Erythroblast (primary cell): Measurements from ENCODE around the gene C1QB.

ENCODE experiments used
- GATA1 ChIP-seq: IDR thresholded peaks from 2 replicates; pipeline ENCODE4 v1.6.1; 2011; ENCODE audit warnings: low read depth, mild to moderate bottlenecking, control low read depth, low read length, moderate library complexity
- POLR2A ChIP-seq: IDR thresholded peaks from 2 replicates; pipeline ENCODE4 v1.6.1; 2011; ENCODE audit warnings: mild to moderate bottlenecking, low read length

DNA sequence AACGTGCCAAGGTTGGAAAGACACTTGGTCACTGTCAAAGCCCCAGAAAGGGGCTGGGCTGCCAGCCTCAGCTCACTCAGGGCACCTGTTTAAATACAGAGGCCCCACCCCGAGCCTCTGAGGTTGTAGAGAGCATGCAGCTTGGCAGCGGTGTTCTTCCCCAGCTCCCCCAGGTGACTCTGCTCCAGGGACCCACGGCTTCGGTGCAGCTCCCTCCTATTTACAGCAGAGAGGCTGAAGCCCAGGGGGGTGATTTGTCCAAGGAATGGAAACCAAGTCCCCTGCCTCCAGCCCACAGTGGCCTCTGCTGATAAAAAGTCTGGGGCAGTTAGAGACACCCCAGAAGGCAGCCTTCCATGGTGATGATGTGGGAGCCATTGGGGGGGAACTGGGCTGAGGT is 25.7 kb upstream of the C1QB start:
- TF ChIP-seq POLR2A (no peak), GATA1 (no peak)
